Keratinocyte (primary cell): ENCODE data around the gene C4orf50. TPM values are rescaled to one million over a fixed set of nuclear protein-coding genes. Genes with fewer than 3 reads are reported as not detected.

ENCODE experiments used
- DNase-seq: peaks from one replicate; pipeline ENCODE4 v3.0.0-alpha.2; 2011; ENCODE audit warnings: low read depth, missing footprints, low spot score
- FAIRE-seq: peaks from 2 replicates; lab custom pipeline; 2011; peaks lifted over from hg19 to GRCh38; lab: Jason Lieb, UNC
- H2AFZ ChIP-seq: 2 replicates; pipeline ENCODE4 v1.6.0; 2012; ENCODE audit warnings: low read length, control low read depth, inconsistent platforms; ENCODE audit not compliant: control insufficient read depth
- H3K27ac ChIP-seq: 2 replicates; pipeline ENCODE4 v1.5.1; 2011; ENCODE audit warnings: low read length; ENCODE audit not compliant: control insufficient read depth, insufficient read depth
- H3K27me3 ChIP-seq: 3 replicates; pipeline ENCODE4 v1.6.0; 2011; ENCODE audit warnings: low read length; ENCODE audit not compliant: control insufficient read depth, insufficient read depth; ENCODE audit errors: extremely low read depth
- H3K36me3 ChIP-seq, 2 experiments: 2 replicates in 1 of 2; 3 replicates in 1 of 2; pipeline ENCODE4 v1.5.1; 2011; ENCODE audit warnings: low read length in 2 of 2, mild to moderate bottlenecking in 1 of 2; ENCODE audit not compliant: control insufficient read depth in 2 of 2, insufficient read depth in 2 of 2; ENCODE audit errors: extremely low read depth in 1 of 2
- H3K4me1 ChIP-seq: 3 replicates; pipeline ENCODE4 v1.5.1; 2011; ENCODE audit warnings: low read length; ENCODE audit not compliant: control insufficient read depth, insufficient read depth; ENCODE audit errors: extremely low read depth
- H3K4me2 ChIP-seq: 3 replicates; pipeline ENCODE4 v1.6.0; 2011; ENCODE audit warnings: low read depth, low read length; ENCODE audit not compliant: control insufficient read depth, insufficient read depth; ENCODE audit errors: extremely low read depth
- H3K4me3 ChIP-seq, 3 experiments: fragments of 200-600 bp in 1 of 3; sonication (generic) in 1 of 3; 2 replicates in 2 of 3; 3 replicates in 1 of 3; pipeline ENCODE4 v1.5.1; 2011 to 2016; ENCODE audit warnings: low read length in 3 of 3, mild to moderate bottlenecking in 3 of 3, control low read depth in 2 of 3, inconsistent platforms in 1 of 3, low read depth in 1 of 3, mixed read lengths in 1 of 3, mixed run types in 1 of 3, moderate library complexity in 1 of 3; ENCODE audit not compliant: control insufficient read depth in 2 of 3, insufficient read depth in 2 of 3; ENCODE audit errors: extremely low read depth in 1 of 3
- H3K79me2 ChIP-seq: 2 replicates; pipeline ENCODE4 v1.6.0; 2012; ENCODE audit warnings: low read length; ENCODE audit not compliant: control insufficient read depth, insufficient read depth
- H3K9ac ChIP-seq: 3 replicates; pipeline ENCODE4 v1.6.0; 2011; ENCODE audit warnings: low read length; ENCODE audit not compliant: control insufficient read depth, insufficient read depth; ENCODE audit errors: extremely low read depth
- H3K9me1 ChIP-seq: 3 replicates; pipeline ENCODE4 v1.6.0; 2011; ENCODE audit warnings: low read length; ENCODE audit not compliant: control insufficient read depth, insufficient read depth; ENCODE audit errors: extremely low read depth
- H3K9me3 ChIP-seq: 2 replicates; pipeline ENCODE4 v1.5.1; 2012; ENCODE audit warnings: low read depth, low read length; ENCODE audit not compliant: control insufficient read depth
- H4K20me1 ChIP-seq: 3 replicates; pipeline ENCODE4 v1.6.0; 2011; ENCODE audit warnings: low read length; ENCODE audit not compliant: control insufficient read depth, insufficient read depth; ENCODE audit errors: extremely low read depth
- CTCF ChIP-seq, 3 experiments: IDR thresholded peaks in 1 of 3; conservative IDR thresholded peaks in 1 of 3; optimal IDR thresholded peaks in 1 of 3; 2 replicates in 2 of 3; 3 replicates in 1 of 3; pipeline versions ENCODE3 to v1.5.1; 2011; ENCODE audit warnings: low read length in 3 of 3, mild to moderate bottlenecking in 3 of 3, moderate library complexity in 2 of 3, control low read depth in 1 of 3, inconsistent platforms in 1 of 3; ENCODE audit not compliant: insufficient read depth in 2 of 3; ENCODE audit errors: extremely low read depth in 1 of 3
- EZH2 ChIP-seq: IDR thresholded peaks from one replicate; pipeline ENCODE4 v1.6.1; 2012; ENCODE audit warnings: inconsistent platforms, mild to moderate bottlenecking, low read length, moderate library complexity
- dilution Hi-C: fragments of 300-500 bp; cut with MboI; formaldehyde crosslinking; loops from one replicate; pipeline ENCODE4 v1.7.0; 2020; ENCODE audit warnings: low sequenced_read_pairs; ENCODE audit not compliant: extremely low pct_ligation_motif_present
- polyA plus RNA-seq, 5 experiments: library from polyadenylated mRNA; depleted of rRNA in 3 of 5; stranded (reverse) in 3 of 5; stranded (forward) in 1 of 5; unstranded in 1 of 5; fragments of >200 nt; gene quantifications; 1 replicate in 1 of 5; 2 replicates in 3 of 5; 3 replicates in 1 of 5; pipeline versions ENCODE4 v1.2.1 to v1.2.3, GENCODE V29; 2011 to 2012; ENCODE audit warnings: missing spikeins in 2 of 5, low read depth in 1 of 5, low replicate concordance in 1 of 5

C4orf50 gene
- polyA plus RNA-seq, 1 donor (not counting 4 experiments of a cell fraction or from before 2014, with no cell fraction given), result not detected

DNA sequence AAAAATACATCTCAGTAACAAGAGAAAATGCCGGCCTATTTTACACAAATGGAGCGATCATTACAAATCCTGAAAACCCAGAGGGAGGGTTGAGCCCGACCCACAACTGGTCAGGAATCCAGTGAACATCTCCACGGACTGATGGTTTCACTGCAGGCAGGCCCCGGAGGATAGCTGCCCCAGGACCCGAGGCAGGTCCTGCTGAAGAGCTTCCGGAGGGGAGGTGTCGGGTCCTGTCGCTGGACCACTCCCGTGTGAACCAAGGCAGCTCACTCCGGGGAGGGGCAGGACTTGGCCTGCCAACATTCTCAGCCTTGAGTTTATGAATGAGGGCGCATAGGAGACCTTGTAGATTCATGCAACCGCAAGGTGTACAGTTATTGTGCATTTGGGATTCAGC lies 120.6 kb downstream of the C4orf50 start:
- peaks cover 39% of the 10 kb centered on the region for H3K27me3 ChIP-seq

GRCh38 chr4:5895287-5895686 lies 122.9 kb downstream of the C4orf50 start:
- Histone ChIP-seq H3K9ac (no peak overlapping the region), H3K36me3 (no peaks in the 10 kb centered on the region), H3K79me2 (no peaks in the 10 kb centered on the region), H3K9me1 (no peaks in the 10 kb centered on the region), H3K4me1 (no peaks in the 10 kb centered on the region), H4K20me1 (no peaks in the 10 kb centered on the region), H3K9me3 (no peaks in the 10 kb centered on the region), H3K4me2 (no peak overlapping the region), H2AFZ (no peak overlapping the region), H3K4me3 (no peak overlapping the region), H3K27me3 (peaks cover 57% of the 10 kb centered on the region), H3K27ac (no peak overlapping the region)
- dilution Hi-C loops, result no loop called here
- DNase-seq (no peak), FAIRE-seq (no peak)
- TF ChIP-seq EZH2 (no peak), CTCF (optimal IDR thresholded peaks at IDR 0.05 in 1 of 3, IDR thresholded peaks at IDR 0.05 in 1 of 3, conservative IDR thresholded peaks at IDR 0.05 in 1 of 3; ENCODE audit: extremely low read depth in 1 of 3, insufficient read depth in 2 of 3, low read length in 3 of 3) (no peak)

More for the DNA sequence above, 120.6 kb downstream of the C4orf50 start:
- no peak overlapping the region for H3K4me3 ChIP-seq
- H3K4me1 ChIP-seq, result no peaks in the 10 kb centered on the region
- H2AFZ ChIP-seq, result no peak overlapping the region
- no peaks in the 10 kb centered on the region for H3K36me3 ChIP-seq
- H3K9ac ChIP-seq, result no peak overlapping the region
- DNase-seq, result no peak
- no peak overlapping the region for H3K4me2 ChIP-seq
- TF ChIP-seq EZH2 (no peak), CTCF (optimal IDR thresholded peaks at IDR 0.05 in 1 of 3, IDR thresholded peaks at IDR 0.05 in 1 of 3, conservative IDR thresholded peaks at IDR 0.05 in 1 of 3; ENCODE audit: extremely low read depth in 1 of 3, insufficient read depth in 2 of 3, low read length in 3 of 3) (no peak)
- dilution Hi-C loops, result no loop called here
- no peaks in the 10 kb centered on the region for H3K79me2 ChIP-seq
- H3K27ac ChIP-seq, result no peak overlapping the region
- no peaks in the 10 kb centered on the region for H3K9me3 ChIP-seq
- H3K9me1 ChIP-seq, result no peaks in the 10 kb centered on the region
- H4K20me1 ChIP-seq, result no peaks in the 10 kb centered on the region
- FAIRE-seq, result no peak
